SU-DHL-6 (cell line): ENCODE measurements around the gene ALDH1A3.

Source experiments
- EZH2phosphoT487 ChIP-seq: fragments of 200-600 bp; sonication (generic), shearing (Covaris generic); conservative IDR thresholded peaks from 2 replicates; pipeline ENCODE4 v1.6.1; 2018; ENCODE audit warnings: mild to moderate bottlenecking, antibody characterized with exemption, low read length, moderate library complexity, mixed read lengths
- TF ChIP-seq, protein P1 (sequence below): fragments of 200-600 bp; sonication (generic); IDR thresholded peaks from one replicate; pipeline ENCODE4 v1.5.1; 2017; ENCODE audit warnings: antibody characterized with exemption, mild to moderate bottlenecking, low read length, moderate library complexity; ENCODE audit not compliant: insufficient read depth, poor library complexity, severe bottlenecking

GRCh38 chr15:100869151-100869999 is 10.3 kb upstream of the ALDH1A3 start:
- TF ChIP-seq, protein P1, sequence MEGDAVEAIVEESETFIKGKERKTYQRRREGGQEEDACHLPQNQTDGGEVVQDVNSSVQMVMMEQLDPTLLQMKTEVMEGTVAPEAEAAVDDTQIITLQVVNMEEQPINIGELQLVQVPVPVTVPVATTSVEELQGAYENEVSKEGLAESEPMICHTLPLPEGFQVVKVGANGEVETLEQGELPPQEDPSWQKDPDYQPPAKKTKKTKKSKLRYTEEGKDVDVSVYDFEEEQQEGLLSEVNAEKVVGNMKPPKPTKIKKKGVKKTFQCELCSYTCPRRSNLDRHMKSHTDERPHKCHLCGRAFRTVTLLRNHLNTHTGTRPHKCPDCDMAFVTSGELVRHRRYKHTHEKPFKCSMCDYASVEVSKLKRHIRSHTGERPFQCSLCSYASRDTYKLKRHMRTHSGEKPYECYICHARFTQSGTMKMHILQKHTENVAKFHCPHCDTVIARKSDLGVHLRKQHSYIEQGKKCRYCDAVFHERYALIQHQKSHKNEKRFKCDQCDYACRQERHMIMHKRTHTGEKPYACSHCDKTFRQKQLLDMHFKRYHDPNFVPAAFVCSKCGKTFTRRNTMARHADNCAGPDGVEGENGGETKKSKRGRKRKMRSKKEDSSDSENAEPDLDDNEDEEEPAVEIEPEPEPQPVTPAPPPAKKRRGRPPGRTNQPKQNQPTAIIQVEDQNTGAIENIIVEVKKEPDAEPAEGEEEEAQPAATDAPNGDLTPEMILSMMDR, result peak; percentile 48
- no peak for TF ChIP-seq EZH2phosphoT487
